ENCODE measurements around the gene ITSN1.

GRCh38 chr21:33846141-33846540, 203.8 kb downstream of the ITSN1 start:
- TF ChIP-seq, protein P1, sequence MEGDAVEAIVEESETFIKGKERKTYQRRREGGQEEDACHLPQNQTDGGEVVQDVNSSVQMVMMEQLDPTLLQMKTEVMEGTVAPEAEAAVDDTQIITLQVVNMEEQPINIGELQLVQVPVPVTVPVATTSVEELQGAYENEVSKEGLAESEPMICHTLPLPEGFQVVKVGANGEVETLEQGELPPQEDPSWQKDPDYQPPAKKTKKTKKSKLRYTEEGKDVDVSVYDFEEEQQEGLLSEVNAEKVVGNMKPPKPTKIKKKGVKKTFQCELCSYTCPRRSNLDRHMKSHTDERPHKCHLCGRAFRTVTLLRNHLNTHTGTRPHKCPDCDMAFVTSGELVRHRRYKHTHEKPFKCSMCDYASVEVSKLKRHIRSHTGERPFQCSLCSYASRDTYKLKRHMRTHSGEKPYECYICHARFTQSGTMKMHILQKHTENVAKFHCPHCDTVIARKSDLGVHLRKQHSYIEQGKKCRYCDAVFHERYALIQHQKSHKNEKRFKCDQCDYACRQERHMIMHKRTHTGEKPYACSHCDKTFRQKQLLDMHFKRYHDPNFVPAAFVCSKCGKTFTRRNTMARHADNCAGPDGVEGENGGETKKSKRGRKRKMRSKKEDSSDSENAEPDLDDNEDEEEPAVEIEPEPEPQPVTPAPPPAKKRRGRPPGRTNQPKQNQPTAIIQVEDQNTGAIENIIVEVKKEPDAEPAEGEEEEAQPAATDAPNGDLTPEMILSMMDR (IDR thresholded peaks at IDR 0.05) = no peak
- TF ChIP-seq POLR2A (IDR thresholded peaks at IDR 0.05) = no peak

All from thyroid gland (tissue), 4 donors.